PFSK-1 (cell line): ENCODE measurements around the gene NIPAL1.

Source experiments
- FOXP2 ChIP-seq: optimal IDR thresholded peaks from 2 replicates; pipeline ENCODE3; 2011; ENCODE audit warnings: borderline replicate concordance, control low read depth, inconsistent platforms; ENCODE audit not compliant: insufficient read depth; ENCODE audit errors: extremely low read length, extremely low read depth
- POLR2AphosphoS5 ChIP-seq: IDR thresholded peaks from 2 replicates; pipeline ENCODE4 v1.6.1; 2012; ENCODE audit warnings: low read depth, mild to moderate bottlenecking, control low read depth, low read length, moderate library complexity
- REST ChIP-seq, 2 experiments: IDR thresholded peaks; 2 replicates each; pipeline versions ENCODE4 v1.6.1 to v1.8.0; 2011 to 2012; ENCODE audit warnings: low read depth in 2 of 2, low read length in 2 of 2, control low read depth in 1 of 2, inconsistent platforms in 1 of 2, mild to moderate bottlenecking in 1 of 2, moderate library complexity in 1 of 2; ENCODE audit not compliant: insufficient read depth in 1 of 2
- SIN3A ChIP-seq: IDR thresholded peaks from 2 replicates; pipeline ENCODE4 v1.6.1; 2012; ENCODE audit warnings: mild to moderate bottlenecking, low read length, moderate library complexity, borderline replicate concordance; ENCODE audit not compliant: insufficient read depth
- TAF1 ChIP-seq: IDR thresholded peaks from 2 replicates; pipeline ENCODE4 v1.6.1; 2012; ENCODE audit warnings: low read length, control low read depth, borderline replicate concordance; ENCODE audit not compliant: insufficient read depth

Gene NIPAL1

GRCh38 chr4:48008021-48008596 is 8.5 kb upstream of the NIPAL1 start:
- TF ChIP-seq SIN3A (no peak), REST (IDR thresholded peaks at IDR 0.05; ENCODE audit: insufficient read depth in 1 of 2, low read depth in 2 of 2, low read length in 2 of 2) (no peak), FOXP2 (no peak), POLR2AphosphoS5 (no peak), TAF1 (no peak)

GRCh38 chr4:48011722-48012121 is 4.8 kb upstream of the NIPAL1 start:
- no peak for TF ChIP-seq SIN3A
- TF ChIP-seq FOXP2 = no peak
- no peak for TF ChIP-seq TAF1
- no peak for TF ChIP-seq REST (IDR thresholded peaks at IDR 0.05; ENCODE audit: insufficient read depth in 1 of 2, low read depth in 2 of 2, low read length in 2 of 2)
- TF ChIP-seq POLR2AphosphoS5 = no peak

- TF ChIP-seq TAF1 (no peak), REST (IDR thresholded peaks at IDR 0.05; ENCODE audit: insufficient read depth in 1 of 2, low read depth in 2 of 2, low read length in 2 of 2) (no peak), FOXP2 (no peak), SIN3A (no peak), POLR2AphosphoS5 (no peak)
These were observed 3.7 kb upstream of the NIPAL1 start for GRCh38 chr4:48012824-48013223.

DNA sequence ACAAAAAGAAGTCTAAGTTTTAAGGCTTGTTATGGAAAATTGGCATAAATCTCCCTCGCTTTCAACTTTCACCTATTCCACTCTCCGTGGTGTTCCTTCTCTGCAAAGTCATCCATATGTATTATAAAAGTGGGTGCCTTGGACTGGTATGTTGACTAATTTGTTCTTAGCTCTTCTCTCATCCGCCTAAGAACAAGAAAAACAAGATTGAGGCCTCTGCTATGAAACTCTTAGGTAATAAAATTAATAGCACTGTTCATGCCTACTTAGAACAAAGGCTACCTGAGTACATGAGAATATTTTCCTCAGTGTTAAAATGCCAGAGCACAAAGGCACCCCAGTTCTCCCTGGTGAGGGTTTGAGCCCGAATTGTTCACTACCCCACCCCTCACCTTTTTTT is 1.4 kb upstream of the NIPAL1 start:
- TF ChIP-seq TAF1 (no peak), REST (IDR thresholded peaks at IDR 0.05; ENCODE audit: insufficient read depth in 1 of 2, low read depth in 2 of 2, low read length in 2 of 2) (no peak), FOXP2 (no peak), SIN3A (no peak), POLR2AphosphoS5 (no peak)

DNA sequence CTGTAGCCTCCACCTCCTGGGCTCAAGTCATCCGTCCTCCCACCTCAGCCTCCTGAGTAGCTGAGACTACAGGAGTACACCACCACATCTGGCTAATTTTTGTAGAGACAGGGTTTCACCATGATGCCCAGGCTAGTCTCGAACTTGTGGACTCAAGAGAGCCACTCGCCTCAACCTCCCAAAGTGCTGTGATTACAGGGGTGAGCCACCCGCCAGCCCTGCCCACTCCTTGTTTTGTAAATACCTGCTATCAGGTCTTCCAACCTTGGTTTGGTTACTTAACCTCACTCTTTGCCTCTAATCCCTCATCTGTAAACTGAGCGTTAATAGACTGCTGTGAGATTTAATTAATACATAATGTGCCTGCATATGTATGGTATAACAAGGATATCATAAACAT is 894 bp upstream of the NIPAL1 start:
- no peak for TF ChIP-seq POLR2AphosphoS5
- no peak for TF ChIP-seq REST (IDR thresholded peaks at IDR 0.05; ENCODE audit: insufficient read depth in 1 of 2, low read depth in 2 of 2, low read length in 2 of 2)
- TF ChIP-seq TAF1 = no peak
- TF ChIP-seq SIN3A = no peak
- TF ChIP-seq FOXP2 = no peak
